Measurements from ENCODE around the gene FYN. TPM values are rescaled to one million over a fixed set of nuclear protein-coding genes. Genes with fewer than 3 reads are reported as not detected.

Gene FYN
- total and polyA plus RNA-seq, 9 of the 15 experiments (the other 6 are each of a cell fraction or from before 2014, with no cell fraction given) = 2.9 to 22.1 (median 11.4) TPM

DNA sequence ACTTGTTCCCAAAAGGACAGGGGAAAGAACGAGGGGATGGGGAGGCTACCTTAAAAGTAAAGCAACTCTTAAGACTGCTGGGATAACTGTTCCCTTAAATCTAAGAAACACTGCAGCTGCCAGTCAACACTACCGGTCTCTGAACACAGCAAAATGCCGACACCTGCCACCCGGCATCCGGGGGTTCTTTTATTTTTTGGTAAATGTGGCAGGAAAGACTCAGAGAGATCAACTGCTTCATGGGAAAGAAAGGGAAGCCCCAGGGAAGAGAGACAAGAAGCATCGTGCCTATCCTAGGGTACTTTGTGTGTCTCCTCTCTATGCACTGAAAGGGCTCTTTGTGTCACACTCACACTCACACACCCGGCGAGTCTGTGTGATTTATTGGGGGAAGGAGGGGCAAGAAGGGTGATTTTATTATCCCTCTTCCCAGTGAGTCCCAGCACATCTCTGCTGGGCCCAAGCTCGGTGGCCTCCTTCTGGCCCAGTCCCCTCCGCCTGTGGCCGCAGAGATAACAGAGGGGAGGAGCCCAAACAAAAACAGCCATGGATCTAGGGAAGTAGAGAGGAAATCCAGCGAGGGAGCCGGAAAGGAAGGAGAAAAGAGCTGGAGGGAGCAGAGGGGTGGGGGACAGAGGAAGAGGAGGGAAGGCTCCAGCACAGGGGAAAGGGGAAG, 1.4 kb downstream of the FYN start (continued):
- TF ChIP-seq, protein P1, sequence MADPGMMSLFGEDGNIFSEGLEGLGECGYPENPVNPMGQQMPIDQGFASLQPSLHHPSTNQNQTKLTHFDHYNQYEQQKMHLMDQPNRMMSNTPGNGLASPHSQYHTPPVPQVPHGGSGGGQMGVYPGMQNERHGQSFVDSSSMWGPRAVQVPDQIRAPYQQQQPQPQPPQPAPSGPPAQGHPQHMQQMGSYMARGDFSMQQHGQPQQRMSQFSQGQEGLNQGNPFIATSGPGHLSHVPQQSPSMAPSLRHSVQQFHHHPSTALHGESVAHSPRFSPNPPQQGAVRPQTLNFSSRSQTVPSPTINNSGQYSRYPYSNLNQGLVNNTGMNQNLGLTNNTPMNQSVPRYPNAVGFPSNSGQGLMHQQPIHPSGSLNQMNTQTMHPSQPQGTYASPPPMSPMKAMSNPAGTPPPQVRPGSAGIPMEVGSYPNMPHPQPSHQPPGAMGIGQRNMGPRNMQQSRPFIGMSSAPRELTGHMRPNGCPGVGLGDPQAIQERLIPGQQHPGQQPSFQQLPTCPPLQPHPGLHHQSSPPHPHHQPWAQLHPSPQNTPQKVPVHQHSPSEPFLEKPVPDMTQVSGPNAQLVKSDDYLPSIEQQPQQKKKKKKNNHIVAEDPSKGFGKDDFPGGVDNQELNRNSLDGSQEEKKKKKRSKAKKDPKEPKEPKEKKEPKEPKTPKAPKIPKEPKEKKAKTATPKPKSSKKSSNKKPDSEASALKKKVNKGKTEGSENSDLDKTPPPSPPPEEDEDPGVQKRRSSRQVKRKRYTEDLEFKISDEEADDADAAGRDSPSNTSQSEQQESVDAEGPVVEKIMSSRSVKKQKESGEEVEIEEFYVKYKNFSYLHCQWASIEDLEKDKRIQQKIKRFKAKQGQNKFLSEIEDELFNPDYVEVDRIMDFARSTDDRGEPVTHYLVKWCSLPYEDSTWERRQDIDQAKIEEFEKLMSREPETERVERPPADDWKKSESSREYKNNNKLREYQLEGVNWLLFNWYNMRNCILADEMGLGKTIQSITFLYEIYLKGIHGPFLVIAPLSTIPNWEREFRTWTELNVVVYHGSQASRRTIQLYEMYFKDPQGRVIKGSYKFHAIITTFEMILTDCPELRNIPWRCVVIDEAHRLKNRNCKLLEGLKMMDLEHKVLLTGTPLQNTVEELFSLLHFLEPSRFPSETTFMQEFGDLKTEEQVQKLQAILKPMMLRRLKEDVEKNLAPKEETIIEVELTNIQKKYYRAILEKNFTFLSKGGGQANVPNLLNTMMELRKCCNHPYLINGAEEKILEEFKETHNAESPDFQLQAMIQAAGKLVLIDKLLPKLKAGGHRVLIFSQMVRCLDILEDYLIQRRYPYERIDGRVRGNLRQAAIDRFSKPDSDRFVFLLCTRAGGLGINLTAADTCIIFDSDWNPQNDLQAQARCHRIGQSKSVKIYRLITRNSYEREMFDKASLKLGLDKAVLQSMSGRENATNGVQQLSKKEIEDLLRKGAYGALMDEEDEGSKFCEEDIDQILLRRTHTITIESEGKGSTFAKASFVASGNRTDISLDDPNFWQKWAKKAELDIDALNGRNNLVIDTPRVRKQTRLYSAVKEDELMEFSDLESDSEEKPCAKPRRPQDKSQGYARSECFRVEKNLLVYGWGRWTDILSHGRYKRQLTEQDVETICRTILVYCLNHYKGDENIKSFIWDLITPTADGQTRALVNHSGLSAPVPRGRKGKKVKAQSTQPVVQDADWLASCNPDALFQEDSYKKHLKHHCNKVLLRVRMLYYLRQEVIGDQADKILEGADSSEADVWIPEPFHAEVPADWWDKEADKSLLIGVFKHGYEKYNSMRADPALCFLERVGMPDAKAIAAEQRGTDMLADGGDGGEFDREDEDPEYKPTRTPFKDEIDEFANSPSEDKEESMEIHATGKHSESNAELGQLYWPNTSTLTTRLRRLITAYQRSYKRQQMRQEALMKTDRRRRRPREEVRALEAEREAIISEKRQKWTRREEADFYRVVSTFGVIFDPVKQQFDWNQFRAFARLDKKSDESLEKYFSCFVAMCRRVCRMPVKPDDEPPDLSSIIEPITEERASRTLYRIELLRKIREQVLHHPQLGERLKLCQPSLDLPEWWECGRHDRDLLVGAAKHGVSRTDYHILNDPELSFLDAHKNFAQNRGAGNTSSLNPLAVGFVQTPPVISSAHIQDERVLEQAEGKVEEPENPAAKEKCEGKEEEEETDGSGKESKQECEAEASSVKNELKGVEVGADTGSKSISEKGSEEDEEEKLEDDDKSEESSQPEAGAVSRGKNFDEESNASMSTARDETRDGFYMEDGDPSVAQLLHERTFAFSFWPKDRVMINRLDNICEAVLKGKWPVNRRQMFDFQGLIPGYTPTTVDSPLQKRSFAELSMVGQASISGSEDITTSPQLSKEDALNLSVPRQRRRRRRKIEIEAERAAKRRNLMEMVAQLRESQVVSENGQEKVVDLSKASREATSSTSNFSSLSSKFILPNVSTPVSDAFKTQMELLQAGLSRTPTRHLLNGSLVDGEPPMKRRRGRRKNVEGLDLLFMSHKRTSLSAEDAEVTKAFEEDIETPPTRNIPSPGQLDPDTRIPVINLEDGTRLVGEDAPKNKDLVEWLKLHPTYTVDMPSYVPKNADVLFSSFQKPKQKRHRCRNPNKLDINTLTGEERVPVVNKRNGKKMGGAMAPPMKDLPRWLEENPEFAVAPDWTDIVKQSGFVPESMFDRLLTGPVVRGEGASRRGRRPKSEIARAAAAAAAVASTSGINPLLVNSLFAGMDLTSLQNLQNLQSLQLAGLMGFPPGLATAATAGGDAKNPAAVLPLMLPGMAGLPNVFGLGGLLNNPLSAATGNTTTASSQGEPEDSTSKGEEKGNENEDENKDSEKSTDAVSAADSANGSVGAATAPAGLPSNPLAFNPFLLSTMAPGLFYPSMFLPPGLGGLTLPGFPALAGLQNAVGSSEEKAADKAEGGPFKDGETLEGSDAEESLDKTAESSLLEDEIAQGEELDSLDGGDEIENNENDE (IDR thresholded peaks at IDR 0.05; ENCODE audit: low read depth, low read length) = no peak
- 0 out of 4 replicates have a peak, but pooled peaks of 1 of the 2 experiments have one; percentile 42 for TF ChIP-seq KDM1A (IDR thresholded peaks at IDR 0.05)
- TF ChIP-seq GABPA (tag; conservative IDR thresholded peaks at IDR 0.05; ENCODE audit: low read depth) = peak; percentile 48
- no peak for TF ChIP-seq ZFP1 (CRISPR knock-in tag; IDR thresholded peaks at IDR 0.05)
- TF ChIP-seq EP300 (IDR thresholded peaks at IDR 0.05; ENCODE audit: low read length) = peak; percentile 52
- TF ChIP-seq HDAC1 (IDR thresholded peaks at IDR 0.05) = peak in 1 of 2 experiments; percentile 44; a peak in 1 of 4 replicates
- TF ChIP-seq CTBP1 (IDR thresholded peaks at IDR 0.05; ENCODE audit: borderline replicate concordance) = peak; percentile 44; the same call in 1 of the 2 replicates
- no peak for TF ChIP-seq SMAD1 (IDR thresholded peaks at IDR 0.05; ENCODE audit: low read depth, low read length, partially characterized antibody)
- peak; percentile 79 for TF ChIP-seq ARID1B (IDR thresholded peaks at IDR 0.05)
- peak; percentile 13; the same call in 1 of the 2 replicates for TF ChIP-seq CXXC5 (CRISPR knock-in tag; IDR thresholded peaks at IDR 0.05)
- peak; percentile 70 for TF ChIP-seq POLR2AphosphoS5 (IDR thresholded peaks at IDR 0.05; ENCODE audit: control insufficient read depth, insufficient read depth, low read depth, low read length)
- TF ChIP-seq SREBF2 (CRISPR knock-in tag; IDR thresholded peaks at IDR 0.05) = no peak
- peak; percentile 40; the same call in 1 of the 2 replicates for TF ChIP-seq ZNF263 (CRISPR knock-in tag; IDR thresholded peaks at IDR 0.05; ENCODE audit: borderline replicate concordance)
- TF ChIP-seq EHMT2 (IDR thresholded peaks at IDR 0.05) = peak; percentile 42; the same call in 1 of the 2 replicates
- no peak for TF ChIP-seq ETV6 (IDR thresholded peaks at IDR 0.05; ENCODE audit: borderline replicate concordance in 1 of 2, low read depth in 2 of 2, low read length in 1 of 2)
- no peak for TF ChIP-seq ETV6 (CRISPR knock-in tag; IDR thresholded peaks at IDR 0.05; ENCODE audit: borderline replicate concordance)
- no peak for TF ChIP-seq NELFE (IDR thresholded peaks at IDR 0.05; ENCODE audit: insufficient read depth, insufficient read length)
- no peak for TF ChIP-seq NFIX (CRISPR knock-in tag; IDR thresholded peaks at IDR 0.05; ENCODE audit: low read depth)

All from K562 (cell line).